Measurements from ENCODE around the gene KRTAP6-2.

The KRTAP6-2 gene

DNA sequence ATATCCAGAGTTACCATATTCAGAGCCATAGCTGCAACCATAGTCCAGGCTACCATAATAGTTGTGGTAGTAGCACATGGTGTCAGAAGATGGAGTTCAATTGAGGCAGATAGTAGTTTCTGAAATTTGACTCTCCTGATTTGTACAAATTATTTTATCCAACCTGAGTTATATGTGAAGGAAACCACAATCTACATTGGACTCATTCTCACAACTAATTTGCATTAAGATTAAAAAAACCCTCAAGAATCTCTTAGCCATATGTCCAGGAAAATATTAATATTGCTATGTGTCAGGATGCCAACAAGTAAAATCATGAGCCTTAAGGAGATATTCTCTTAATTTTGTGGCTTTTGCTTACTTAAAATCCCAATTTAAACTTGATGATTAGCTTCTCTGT, 8.4 kb downstream of the KRTAP6-2 start, which contains the start of gene KRTAP22-2:
Gene KRTAP22-2 (minus strand): TSS at position 101 of the 400 bp plus-strand sequence.
- no peaks in the 10 kb centered on the region for H3K79me2 ChIP-seq (ENCODE audit: insufficient read depth, low read length)
- no peak within 1 kb of the TSS for H2AFZ ChIP-seq (ENCODE audit: low read depth, low read length)
- H3K27ac ChIP-seq (ENCODE audit: low read length) = no peak within 1 kb of the TSS
- no peak for TF ChIP-seq EZH2 (IDR thresholded peaks at IDR 0.05; ENCODE audit: borderline replicate concordance, low read depth, low read length, severe bottlenecking)
- TF ChIP-seq, protein P1, sequence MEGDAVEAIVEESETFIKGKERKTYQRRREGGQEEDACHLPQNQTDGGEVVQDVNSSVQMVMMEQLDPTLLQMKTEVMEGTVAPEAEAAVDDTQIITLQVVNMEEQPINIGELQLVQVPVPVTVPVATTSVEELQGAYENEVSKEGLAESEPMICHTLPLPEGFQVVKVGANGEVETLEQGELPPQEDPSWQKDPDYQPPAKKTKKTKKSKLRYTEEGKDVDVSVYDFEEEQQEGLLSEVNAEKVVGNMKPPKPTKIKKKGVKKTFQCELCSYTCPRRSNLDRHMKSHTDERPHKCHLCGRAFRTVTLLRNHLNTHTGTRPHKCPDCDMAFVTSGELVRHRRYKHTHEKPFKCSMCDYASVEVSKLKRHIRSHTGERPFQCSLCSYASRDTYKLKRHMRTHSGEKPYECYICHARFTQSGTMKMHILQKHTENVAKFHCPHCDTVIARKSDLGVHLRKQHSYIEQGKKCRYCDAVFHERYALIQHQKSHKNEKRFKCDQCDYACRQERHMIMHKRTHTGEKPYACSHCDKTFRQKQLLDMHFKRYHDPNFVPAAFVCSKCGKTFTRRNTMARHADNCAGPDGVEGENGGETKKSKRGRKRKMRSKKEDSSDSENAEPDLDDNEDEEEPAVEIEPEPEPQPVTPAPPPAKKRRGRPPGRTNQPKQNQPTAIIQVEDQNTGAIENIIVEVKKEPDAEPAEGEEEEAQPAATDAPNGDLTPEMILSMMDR (IDR thresholded peaks at IDR 0.05; ENCODE audit: borderline replicate concordance, extremely low read depth, low read length, poor library complexity, severe bottlenecking) = no peak
- no peaks in the 10 kb centered on the region for H3K36me3 ChIP-seq (ENCODE audit: insufficient read depth, low read length)
- ATAC-seq (ENCODE audit: insufficient read depth, low read depth) (no peak), DNase-seq (no peak)
- H3K9me3 ChIP-seq (ENCODE audit: insufficient read depth, low read length, severe bottlenecking) = no peaks in the 10 kb centered on the region
- H3K4me1 ChIP-seq (ENCODE audit: insufficient read depth, low read length) = no peaks in the 10 kb centered on the region
- H3K4me2 ChIP-seq (ENCODE audit: insufficient read depth, low read length) = no peak within 1 kb of the TSS
- no peak within 1 kb of the TSS for H3K4me3 ChIP-seq (ENCODE audit: low read depth in 1 of 2, low read length in 2 of 2)
- no peaks in the 10 kb centered on the region for H4K20me1 ChIP-seq (ENCODE audit: insufficient read depth, low read length)
- no peak within 1 kb of the TSS for H3K9ac ChIP-seq (ENCODE audit: low read depth, low read length)
- no peaks in the 10 kb centered on the region for H3K27me3 ChIP-seq (ENCODE audit: insufficient read depth, low read length, poor library complexity)

DNA sequence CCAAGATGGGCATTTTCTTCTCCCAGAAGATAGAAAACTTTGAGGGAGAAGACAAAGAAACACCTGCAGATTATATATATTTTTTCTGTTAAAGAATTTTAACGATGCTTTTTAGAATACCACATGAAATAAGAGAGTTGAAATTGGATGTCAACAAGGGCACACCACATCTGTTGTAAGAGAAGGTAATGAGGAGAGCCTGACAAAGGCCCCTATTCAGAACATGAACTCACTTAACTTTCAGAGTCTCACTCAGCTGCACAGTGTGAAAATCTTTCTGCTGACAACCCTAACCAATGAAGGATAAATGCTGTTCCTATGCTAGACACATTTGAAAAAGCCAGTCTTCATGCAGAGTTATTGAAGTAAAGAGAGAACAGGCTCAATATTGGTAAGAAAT, 15.8 kb downstream of the KRTAP6-2 start:
- Histone ChIP-seq H3K36me3 (ENCODE audit: insufficient read depth, low read length) (no peaks in the 10 kb centered on the region), H3K4me3 (ENCODE audit: low read depth in 1 of 2, low read length in 2 of 2) (no peak overlapping the region), H3K79me2 (ENCODE audit: insufficient read depth, low read length) (no peaks in the 10 kb centered on the region), H3K27me3 (ENCODE audit: insufficient read depth, low read length, poor library complexity) (no peaks in the 10 kb centered on the region), H3K4me2 (ENCODE audit: insufficient read depth, low read length) (no peak overlapping the region), H3K4me1 (ENCODE audit: insufficient read depth, low read length) (no peaks in the 10 kb centered on the region), H2AFZ (ENCODE audit: low read depth, low read length) (no peak overlapping the region), H3K27ac (ENCODE audit: low read length) (no peak overlapping the region), H4K20me1 (ENCODE audit: insufficient read depth, low read length) (no peaks in the 10 kb centered on the region), H3K9me3 (ENCODE audit: insufficient read depth, low read length, severe bottlenecking) (no peaks in the 10 kb centered on the region), H3K9ac (ENCODE audit: low read depth, low read length) (no peak overlapping the region)
- DNase-seq = no peak
- ATAC-seq (ENCODE audit: insufficient read depth, low read depth) = no peak
- no peak for TF ChIP-seq EZH2 (IDR thresholded peaks at IDR 0.05; ENCODE audit: borderline replicate concordance, low read depth, low read length, severe bottlenecking)
- TF ChIP-seq, protein P1 (IDR thresholded peaks at IDR 0.05; ENCODE audit: borderline replicate concordance, extremely low read depth, low read length, poor library complexity, severe bottlenecking) = no peak

DNA sequence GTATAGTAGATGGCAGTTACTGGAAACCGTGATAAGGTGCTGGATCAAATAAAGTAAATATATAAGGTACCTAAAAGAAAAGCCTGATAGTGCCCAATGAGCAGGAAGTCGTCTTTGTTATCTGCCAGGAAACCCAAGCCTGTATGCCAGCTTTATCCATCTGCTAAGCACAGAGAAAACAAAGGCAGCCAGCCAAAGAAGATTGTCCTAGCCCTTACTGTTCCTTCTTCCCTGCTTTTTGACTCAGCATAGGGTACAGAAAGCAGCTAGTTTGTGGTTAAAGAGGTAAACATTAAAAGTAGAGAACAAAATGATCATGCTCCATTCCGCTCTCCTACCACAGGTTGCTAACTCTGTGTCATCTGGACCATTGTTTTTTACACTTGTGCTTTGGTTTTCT, 18.6 kb downstream of the KRTAP6-2 start:
- no peak for TF ChIP-seq EZH2 (IDR thresholded peaks at IDR 0.05; ENCODE audit: borderline replicate concordance, low read depth, low read length, severe bottlenecking)
- TF ChIP-seq, protein P1 (IDR thresholded peaks at IDR 0.05; ENCODE audit: borderline replicate concordance, extremely low read depth, low read length, poor library complexity, severe bottlenecking) = no peak
- H3K79me2 ChIP-seq (ENCODE audit: insufficient read depth, low read length) = no peaks in the 10 kb centered on the region
- H3K9ac ChIP-seq (ENCODE audit: low read depth, low read length) = no peak overlapping the region
- no peaks in the 10 kb centered on the region for H3K36me3 ChIP-seq (ENCODE audit: insufficient read depth, low read length)
- H3K9me3 ChIP-seq (ENCODE audit: insufficient read depth, low read length, severe bottlenecking) = no peaks in the 10 kb centered on the region
- H4K20me1 ChIP-seq (ENCODE audit: insufficient read depth, low read length) = no peaks in the 10 kb centered on the region
- H3K4me1 ChIP-seq (ENCODE audit: insufficient read depth, low read length) = no peaks in the 10 kb centered on the region
- DNase-seq = no peak
- no peak overlapping the region for H3K4me2 ChIP-seq (ENCODE audit: insufficient read depth, low read length)
- H3K4me3 ChIP-seq (ENCODE audit: low read depth in 1 of 2, low read length in 2 of 2) = no peak overlapping the region
- no peak overlapping the region for H3K27ac ChIP-seq (ENCODE audit: low read length)
- H2AFZ ChIP-seq (ENCODE audit: low read depth, low read length) = no peak overlapping the region
- ATAC-seq (ENCODE audit: insufficient read depth, low read depth) = no peak
- H3K27me3 ChIP-seq (ENCODE audit: insufficient read depth, low read length, poor library complexity) = no peaks in the 10 kb centered on the region

DNA sequence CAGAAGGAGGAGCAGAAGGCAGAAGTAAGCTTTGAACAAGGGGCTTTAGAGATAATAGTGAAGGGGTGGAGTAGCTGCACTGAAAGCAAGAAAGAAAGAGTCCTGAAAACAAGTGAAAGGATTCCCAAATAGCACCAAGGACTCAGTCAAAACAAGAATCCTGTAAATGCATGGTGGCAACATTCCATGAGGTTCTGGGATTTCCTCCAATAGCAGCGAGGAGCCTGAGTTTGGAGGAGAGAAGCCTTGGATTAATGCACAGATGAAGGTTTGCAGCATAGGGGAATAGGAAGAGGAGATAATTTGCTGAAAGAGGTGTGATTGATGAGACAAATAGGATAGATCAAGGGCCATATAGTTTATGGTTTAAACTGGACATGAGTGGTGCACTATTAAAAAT, 19.4 kb downstream of the KRTAP6-2 start:
- Histone ChIP-seq H4K20me1 (ENCODE audit: insufficient read depth, low read length) (no peaks in the 10 kb centered on the region), H2AFZ (ENCODE audit: low read depth, low read length) (no peak overlapping the region), H3K9me3 (ENCODE audit: insufficient read depth, low read length, severe bottlenecking) (no peaks in the 10 kb centered on the region), H3K79me2 (ENCODE audit: insufficient read depth, low read length) (no peaks in the 10 kb centered on the region), H3K27ac (ENCODE audit: low read length) (no peak overlapping the region), H3K27me3 (ENCODE audit: insufficient read depth, low read length, poor library complexity) (no peaks in the 10 kb centered on the region), H3K4me2 (ENCODE audit: insufficient read depth, low read length) (no peak overlapping the region), H3K36me3 (ENCODE audit: insufficient read depth, low read length) (no peaks in the 10 kb centered on the region), H3K4me1 (ENCODE audit: insufficient read depth, low read length) (no peaks in the 10 kb centered on the region), H3K9ac (ENCODE audit: low read depth, low read length) (no peak overlapping the region), H3K4me3 (ENCODE audit: low read depth in 1 of 2, low read length in 2 of 2) (no peak overlapping the region)
- DNase-seq = no peak
- ATAC-seq (ENCODE audit: insufficient read depth, low read depth) = no peak
- TF ChIP-seq, protein P1 (IDR thresholded peaks at IDR 0.05; ENCODE audit: borderline replicate concordance, extremely low read depth, low read length, poor library complexity, severe bottlenecking) = no peak
- no peak for TF ChIP-seq EZH2 (IDR thresholded peaks at IDR 0.05; ENCODE audit: borderline replicate concordance, low read depth, low read length, severe bottlenecking)
